ENCODE data around the gene SLC27A3. TPM values are rescaled to one million over a fixed set of nuclear protein-coding genes. Genes with fewer than 3 reads are reported as not detected.

Gene SLC27A3
- total RNA-seq, 1 experiment from 2014 or later: 38.9 TPM

DNA sequence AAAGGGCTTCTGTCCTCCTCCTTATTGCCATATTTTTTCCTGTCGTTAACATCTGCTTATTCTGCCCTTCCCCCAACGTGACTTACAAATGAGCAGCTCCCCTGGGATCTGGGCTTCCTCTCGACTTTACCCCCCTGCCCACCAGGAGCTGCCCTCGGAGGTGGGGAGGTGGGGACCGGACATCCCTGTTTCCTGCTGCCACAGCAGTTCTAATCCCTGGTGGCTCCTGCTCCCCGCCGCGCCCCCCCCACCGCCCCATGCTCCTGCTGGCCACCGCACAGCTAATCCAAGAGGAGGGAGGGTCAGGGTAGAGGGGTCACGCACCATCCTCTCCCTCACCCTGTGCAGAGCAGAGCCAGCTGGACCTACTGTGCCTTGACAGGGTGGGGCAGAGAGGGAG, 4.4 kb upstream of the SLC27A3 start (continued):
- TF ChIP-seq CDX4 (CRISPR knock-in tag; IDR thresholded peaks at IDR 0.05; ENCODE audit: borderline replicate concordance) (no peak), ATF1 (CRISPR knock-in tag; IDR thresholded peaks at IDR 0.05) (no peak), PREB (CRISPR knock-in tag; IDR thresholded peaks at IDR 0.05; ENCODE audit: borderline replicate concordance) (no peak), MXD4 (CRISPR knock-in tag; IDR thresholded peaks at IDR 0.05; ENCODE audit: borderline replicate concordance) (no peak), NFYB (CRISPR knock-in tag; conservative IDR thresholded peaks at IDR 0.05; ENCODE audit: low read depth) (no peak), CBFB (CRISPR knock-in tag; IDR thresholded peaks at IDR 0.05; ENCODE audit: low read depth) (no peak), ATF2 (CRISPR knock-in tag; IDR thresholded peaks at IDR 0.05; ENCODE audit: borderline replicate concordance, low read depth) (no peak), FOXK1 (CRISPR knock-in tag; IDR thresholded peaks at IDR 0.05) (no peak), JAZF1 (CRISPR knock-in tag; IDR thresholded peaks at IDR 0.05) (no peak), KAT7 (CRISPR knock-in tag; IDR thresholded peaks at IDR 0.05; ENCODE audit: borderline replicate concordance) (no peak)
- TF ChIP-seq, protein P1, sequence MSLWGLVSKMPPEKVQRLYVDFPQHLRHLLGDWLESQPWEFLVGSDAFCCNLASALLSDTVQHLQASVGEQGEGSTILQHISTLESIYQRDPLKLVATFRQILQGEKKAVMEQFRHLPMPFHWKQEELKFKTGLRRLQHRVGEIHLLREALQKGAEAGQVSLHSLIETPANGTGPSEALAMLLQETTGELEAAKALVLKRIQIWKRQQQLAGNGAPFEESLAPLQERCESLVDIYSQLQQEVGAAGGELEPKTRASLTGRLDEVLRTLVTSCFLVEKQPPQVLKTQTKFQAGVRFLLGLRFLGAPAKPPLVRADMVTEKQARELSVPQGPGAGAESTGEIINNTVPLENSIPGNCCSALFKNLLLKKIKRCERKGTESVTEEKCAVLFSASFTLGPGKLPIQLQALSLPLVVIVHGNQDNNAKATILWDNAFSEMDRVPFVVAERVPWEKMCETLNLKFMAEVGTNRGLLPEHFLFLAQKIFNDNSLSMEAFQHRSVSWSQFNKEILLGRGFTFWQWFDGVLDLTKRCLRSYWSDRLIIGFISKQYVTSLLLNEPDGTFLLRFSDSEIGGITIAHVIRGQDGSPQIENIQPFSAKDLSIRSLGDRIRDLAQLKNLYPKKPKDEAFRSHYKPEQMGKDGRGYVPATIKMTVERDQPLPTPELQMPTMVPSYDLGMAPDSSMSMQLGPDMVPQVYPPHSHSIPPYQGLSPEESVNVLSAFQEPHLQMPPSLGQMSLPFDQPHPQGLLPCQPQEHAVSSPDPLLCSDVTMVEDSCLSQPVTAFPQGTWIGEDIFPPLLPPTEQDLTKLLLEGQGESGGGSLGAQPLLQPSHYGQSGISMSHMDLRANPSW (CRISPR knock-in tag; conservative IDR thresholded peaks at IDR 0.05; ENCODE audit: low read depth): no peak

- ATAC-seq: no peak
- no peaks in the 10 kb centered on the region for H3K27me3 Mint-ChIP-seq (ENCODE audit: low read depth)
- ChIA-PET CTCF (interaction anchor here (1.2 to 4.7 kb wide), 5 partner anchors 21 to 144 kb away, joined by 4 to 52 read pairs (median 6); partner anchors contain the start of genes NPR1 and S100A13), POLR2A (no interaction called here)
- no peaks in the 10 kb centered on the region for H3K9me3 Mint-ChIP-seq
- DNase-seq (ENCODE audit: low spot score): no peak
- H3K4me1 Mint-ChIP-seq: peaks cover 33% of the 10 kb centered on the region
- peaks cover 45% of the 10 kb centered on the region for H3K36me3 Mint-ChIP-seq
- TF ChIP-seq TCF7 (CRISPR knock-in tag; IDR thresholded peaks at IDR 0.05; ENCODE audit: low read depth) (no peak), ZSCAN18 (CRISPR knock-in tag; IDR thresholded peaks at IDR 0.05) (no peak), AR (CRISPR knock-in tag; IDR thresholded peaks at IDR 0.05) (no peak), CREM (CRISPR knock-in tag; IDR thresholded peaks at IDR 0.05) (no peak), TP53 (CRISPR knock-in tag; IDR thresholded peaks at IDR 0.05) (no peak), ZNF232 (CRISPR knock-in tag; IDR thresholded peaks at IDR 0.05) (no peak)
- TF ChIP-seq, protein P2, sequence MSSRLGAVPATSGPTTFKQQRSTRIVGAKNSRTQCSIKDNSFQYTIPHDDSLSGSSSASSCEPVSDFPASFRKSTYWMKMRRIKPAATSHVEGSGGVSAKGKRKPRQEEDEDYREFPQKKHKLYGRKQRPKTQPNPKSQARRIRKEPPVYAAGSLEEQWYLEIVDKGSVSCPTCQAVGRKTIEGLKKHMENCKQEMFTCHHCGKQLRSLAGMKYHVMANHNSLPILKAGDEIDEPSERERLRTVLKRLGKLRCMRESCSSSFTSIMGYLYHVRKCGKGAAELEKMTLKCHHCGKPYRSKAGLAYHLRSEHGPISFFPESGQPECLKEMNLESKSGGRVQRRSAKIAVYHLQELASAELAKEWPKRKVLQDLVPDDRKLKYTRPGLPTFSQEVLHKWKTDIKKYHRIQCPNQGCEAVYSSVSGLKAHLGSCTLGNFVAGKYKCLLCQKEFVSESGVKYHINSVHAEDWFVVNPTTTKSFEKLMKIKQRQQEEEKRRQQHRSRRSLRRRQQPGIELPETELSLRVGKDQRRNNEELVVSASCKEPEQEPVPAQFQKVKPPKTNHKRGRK (CRISPR knock-in tag; IDR thresholded peaks at IDR 0.05; ENCODE audit: borderline replicate concordance): no peak
- H3K4me3 Mint-ChIP-seq: no peak overlapping the region
- 0 out of 2 replicates have a peak overlapping the region, but pooled peaks have one; percentile 53 for H3K27ac Mint-ChIP-seq
Observed at GRCh38 chr1:153771261-153771660, 3.9 kb upstream of the SLC27A3 start.
